ENCODE measurements around the gene LMTK2.

DNA sequence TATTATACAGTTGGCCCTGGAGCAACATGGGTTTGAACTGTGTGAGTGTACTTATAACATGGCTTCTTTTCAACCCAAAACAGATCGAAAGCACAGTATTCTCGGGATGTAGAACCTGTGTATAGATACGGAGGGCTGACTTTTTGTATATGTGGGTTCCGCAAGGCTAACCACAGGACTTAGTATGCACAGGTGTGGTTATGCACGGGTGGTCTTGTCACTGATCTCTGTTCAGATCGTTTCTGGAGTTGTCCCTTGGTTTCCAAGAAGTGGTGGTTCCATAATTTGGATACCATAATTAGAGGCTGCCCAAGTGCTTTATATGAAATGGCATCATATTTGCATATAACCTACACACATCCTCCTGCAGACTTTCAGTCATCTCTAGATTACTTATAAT lies 93.7 kb downstream of the LMTK2 start:
- TF ChIP-seq EZH2 (IDR thresholded peaks at IDR 0.05; ENCODE audit: low read depth), result no peak
- TF ChIP-seq, protein P1, sequence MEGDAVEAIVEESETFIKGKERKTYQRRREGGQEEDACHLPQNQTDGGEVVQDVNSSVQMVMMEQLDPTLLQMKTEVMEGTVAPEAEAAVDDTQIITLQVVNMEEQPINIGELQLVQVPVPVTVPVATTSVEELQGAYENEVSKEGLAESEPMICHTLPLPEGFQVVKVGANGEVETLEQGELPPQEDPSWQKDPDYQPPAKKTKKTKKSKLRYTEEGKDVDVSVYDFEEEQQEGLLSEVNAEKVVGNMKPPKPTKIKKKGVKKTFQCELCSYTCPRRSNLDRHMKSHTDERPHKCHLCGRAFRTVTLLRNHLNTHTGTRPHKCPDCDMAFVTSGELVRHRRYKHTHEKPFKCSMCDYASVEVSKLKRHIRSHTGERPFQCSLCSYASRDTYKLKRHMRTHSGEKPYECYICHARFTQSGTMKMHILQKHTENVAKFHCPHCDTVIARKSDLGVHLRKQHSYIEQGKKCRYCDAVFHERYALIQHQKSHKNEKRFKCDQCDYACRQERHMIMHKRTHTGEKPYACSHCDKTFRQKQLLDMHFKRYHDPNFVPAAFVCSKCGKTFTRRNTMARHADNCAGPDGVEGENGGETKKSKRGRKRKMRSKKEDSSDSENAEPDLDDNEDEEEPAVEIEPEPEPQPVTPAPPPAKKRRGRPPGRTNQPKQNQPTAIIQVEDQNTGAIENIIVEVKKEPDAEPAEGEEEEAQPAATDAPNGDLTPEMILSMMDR (conservative IDR thresholded peaks at IDR 0.05), result no peak

Measured in PC-9 (cell line).